ENCODE data around the gene MAP7D2.

Gene MAP7D2

GRCh38 chrX:20026278-20026677 lies 90.4 kb downstream of the MAP7D2 start:
- H3K4me2 ChIP-seq (ENCODE audit: low read length) = no peak overlapping the region
- H2AFZ ChIP-seq (ENCODE audit: low read depth, low read length) = no peak overlapping the region
- no peak overlapping the region for H3K9ac ChIP-seq (ENCODE audit: low read length)
- TF ChIP-seq CTCF (IDR thresholded peaks at IDR 0.05; ENCODE audit: low read depth, low read length) (no peak), EZH2phosphoT487 (IDR thresholded peaks at IDR 0.05; ENCODE audit: low read depth) (no peak)
- H3K36me3 ChIP-seq (replicated peaks; ENCODE audit: low read depth, low read length) = no peaks in the 10 kb centered on the region
- no peaks in the 10 kb centered on the region for H4K20me1 ChIP-seq (ENCODE audit: insufficient read depth, low read length)
- no peaks in the 10 kb centered on the region for H3K4me1 ChIP-seq (ENCODE audit: low read length)
- no peaks in the 10 kb centered on the region for H3K79me2 ChIP-seq (ENCODE audit: low read length)
- no peaks in the 10 kb centered on the region for H3K27me3 ChIP-seq (ENCODE audit: low read depth, low read length)
- H3K9me3 ChIP-seq (ENCODE audit: insufficient read depth, low read length) = no peaks in the 10 kb centered on the region
- H3K4me3 ChIP-seq (ENCODE audit: low read length) = no peak overlapping the region
- H3K27ac ChIP-seq (ENCODE audit: low read length) = no peak overlapping the region

GRCh38 chrX:20019672-20020365 lies 96.9 kb downstream of the MAP7D2 start:
- H3K9me3 ChIP-seq (ENCODE audit: insufficient read depth, low read length) = no peaks in the 10 kb centered on the region
- no peak for TF ChIP-seq EZH2phosphoT487 (IDR thresholded peaks at IDR 0.05; ENCODE audit: low read depth)
- TF ChIP-seq CTCF (IDR thresholded peaks at IDR 0.05; ENCODE audit: low read depth, low read length) = no peak
- H3K4me2 ChIP-seq (ENCODE audit: low read length) = no peak overlapping the region
- no peaks in the 10 kb centered on the region for H4K20me1 ChIP-seq (ENCODE audit: insufficient read depth, low read length)
- H3K79me2 ChIP-seq (ENCODE audit: low read length) = no peaks in the 10 kb centered on the region
- no peak overlapping the region for H2AFZ ChIP-seq (ENCODE audit: low read depth, low read length)
- no peaks in the 10 kb centered on the region for H3K36me3 ChIP-seq (replicated peaks; ENCODE audit: low read depth, low read length)
- H3K4me3 ChIP-seq (ENCODE audit: low read length) = no peak overlapping the region
- H3K9ac ChIP-seq (ENCODE audit: low read length) = no peak overlapping the region
- H3K4me1 ChIP-seq (ENCODE audit: low read length) = no peaks in the 10 kb centered on the region
- H3K27ac ChIP-seq (ENCODE audit: low read length) = no peak overlapping the region
- H3K27me3 ChIP-seq (ENCODE audit: low read depth, low read length) = no peaks in the 10 kb centered on the region

GRCh38 chrX:20016616-20016945 lies 100.1 kb downstream of the MAP7D2 start:
- Histone ChIP-seq H3K9me3 (ENCODE audit: insufficient read depth, low read length) (no peaks in the 10 kb centered on the region), H3K27me3 (ENCODE audit: low read depth, low read length) (no peaks in the 10 kb centered on the region), H2AFZ (ENCODE audit: low read depth, low read length) (no peak overlapping the region), H3K9ac (ENCODE audit: low read length) (no peak overlapping the region), H3K4me3 (ENCODE audit: low read length) (no peak overlapping the region), H3K79me2 (ENCODE audit: low read length) (no peaks in the 10 kb centered on the region), H4K20me1 (ENCODE audit: insufficient read depth, low read length) (no peaks in the 10 kb centered on the region), H3K27ac (ENCODE audit: low read length) (no peak overlapping the region), H3K4me2 (ENCODE audit: low read length) (no peak overlapping the region), H3K36me3 (replicated peaks; ENCODE audit: low read depth, low read length) (no peaks in the 10 kb centered on the region), H3K4me1 (ENCODE audit: low read length) (no peaks in the 10 kb centered on the region)
- TF ChIP-seq EZH2phosphoT487 (IDR thresholded peaks at IDR 0.05; ENCODE audit: low read depth) (no peak), CTCF (IDR thresholded peaks at IDR 0.05; ENCODE audit: low read depth, low read length) (no peak)

GRCh38 chrX:20015945-20016615 lies 100.6 kb downstream of the MAP7D2 start:
- Histone ChIP-seq H3K9me3 (ENCODE audit: insufficient read depth, low read length) (no peaks in the 10 kb centered on the region), H4K20me1 (ENCODE audit: insufficient read depth, low read length) (no peaks in the 10 kb centered on the region), H3K27ac (ENCODE audit: low read length) (no peak overlapping the region), H3K36me3 (replicated peaks; ENCODE audit: low read depth, low read length) (no peaks in the 10 kb centered on the region), H2AFZ (ENCODE audit: low read depth, low read length) (no peak overlapping the region), H3K9ac (ENCODE audit: low read length) (no peak overlapping the region), H3K4me2 (ENCODE audit: low read length) (no peak overlapping the region), H3K4me3 (ENCODE audit: low read length) (no peak overlapping the region), H3K4me1 (ENCODE audit: low read length) (no peaks in the 10 kb centered on the region), H3K27me3 (ENCODE audit: low read depth, low read length) (no peaks in the 10 kb centered on the region), H3K79me2 (ENCODE audit: low read length) (no peaks in the 10 kb centered on the region)
- TF ChIP-seq CTCF (IDR thresholded peaks at IDR 0.05; ENCODE audit: low read depth, low read length) = no peak
- TF ChIP-seq EZH2phosphoT487 (IDR thresholded peaks at IDR 0.05; ENCODE audit: low read depth) = no peak
